PC-9 (cell line): ENCODE measurements around the gene VPS50.

Experiments used
- EZH2 ChIP-seq: fragments of 200-600 bp; sonication (generic); IDR thresholded peaks from 2 replicates; pipeline ENCODE4 v1.8.0; 2017; ENCODE audit warnings: antibody characterized with exemption, low read depth
- TF ChIP-seq, protein P1 (sequence below): fragments of 200-600 bp; sonication (generic); conservative IDR thresholded peaks from 2 replicates; pipeline ENCODE4 v1.6.1; 2017; ENCODE audit warnings: mixed run types, antibody characterized with exemption, mild to moderate bottlenecking, moderate library complexity

DNA sequence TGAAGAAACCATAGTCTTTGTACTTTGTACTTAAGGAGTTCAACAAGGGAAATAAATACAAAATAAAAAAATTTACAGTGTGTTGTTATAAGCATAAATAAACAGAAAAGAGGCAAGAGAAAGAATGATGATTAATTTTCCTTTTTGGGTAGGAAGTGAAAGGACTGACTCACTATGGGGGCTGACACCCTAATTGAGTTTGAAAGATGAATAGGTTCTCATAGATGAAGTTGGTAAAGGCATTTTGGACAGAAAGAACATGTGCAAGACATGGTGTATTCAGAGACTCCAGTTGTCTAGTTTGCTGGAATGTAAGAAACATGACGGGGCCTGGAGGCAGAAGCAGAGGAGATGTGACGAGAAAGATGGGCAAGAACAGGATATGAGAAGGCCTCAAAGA lies 83.7 kb downstream of the VPS50 start:
- TF ChIP-seq, protein P1, sequence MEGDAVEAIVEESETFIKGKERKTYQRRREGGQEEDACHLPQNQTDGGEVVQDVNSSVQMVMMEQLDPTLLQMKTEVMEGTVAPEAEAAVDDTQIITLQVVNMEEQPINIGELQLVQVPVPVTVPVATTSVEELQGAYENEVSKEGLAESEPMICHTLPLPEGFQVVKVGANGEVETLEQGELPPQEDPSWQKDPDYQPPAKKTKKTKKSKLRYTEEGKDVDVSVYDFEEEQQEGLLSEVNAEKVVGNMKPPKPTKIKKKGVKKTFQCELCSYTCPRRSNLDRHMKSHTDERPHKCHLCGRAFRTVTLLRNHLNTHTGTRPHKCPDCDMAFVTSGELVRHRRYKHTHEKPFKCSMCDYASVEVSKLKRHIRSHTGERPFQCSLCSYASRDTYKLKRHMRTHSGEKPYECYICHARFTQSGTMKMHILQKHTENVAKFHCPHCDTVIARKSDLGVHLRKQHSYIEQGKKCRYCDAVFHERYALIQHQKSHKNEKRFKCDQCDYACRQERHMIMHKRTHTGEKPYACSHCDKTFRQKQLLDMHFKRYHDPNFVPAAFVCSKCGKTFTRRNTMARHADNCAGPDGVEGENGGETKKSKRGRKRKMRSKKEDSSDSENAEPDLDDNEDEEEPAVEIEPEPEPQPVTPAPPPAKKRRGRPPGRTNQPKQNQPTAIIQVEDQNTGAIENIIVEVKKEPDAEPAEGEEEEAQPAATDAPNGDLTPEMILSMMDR: no peak
- no peak for TF ChIP-seq EZH2
